SKM-1 (cell line): ENCODE results near the gene FSTL4.

ENCODE experiments used
- DNase-seq: peaks from one replicate; lab custom pipeline; 2025; ENCODE audit not compliant: unreplicated experiment; lab: John Stamatoyannopoulos, UW

Gene FSTL4

DNA sequence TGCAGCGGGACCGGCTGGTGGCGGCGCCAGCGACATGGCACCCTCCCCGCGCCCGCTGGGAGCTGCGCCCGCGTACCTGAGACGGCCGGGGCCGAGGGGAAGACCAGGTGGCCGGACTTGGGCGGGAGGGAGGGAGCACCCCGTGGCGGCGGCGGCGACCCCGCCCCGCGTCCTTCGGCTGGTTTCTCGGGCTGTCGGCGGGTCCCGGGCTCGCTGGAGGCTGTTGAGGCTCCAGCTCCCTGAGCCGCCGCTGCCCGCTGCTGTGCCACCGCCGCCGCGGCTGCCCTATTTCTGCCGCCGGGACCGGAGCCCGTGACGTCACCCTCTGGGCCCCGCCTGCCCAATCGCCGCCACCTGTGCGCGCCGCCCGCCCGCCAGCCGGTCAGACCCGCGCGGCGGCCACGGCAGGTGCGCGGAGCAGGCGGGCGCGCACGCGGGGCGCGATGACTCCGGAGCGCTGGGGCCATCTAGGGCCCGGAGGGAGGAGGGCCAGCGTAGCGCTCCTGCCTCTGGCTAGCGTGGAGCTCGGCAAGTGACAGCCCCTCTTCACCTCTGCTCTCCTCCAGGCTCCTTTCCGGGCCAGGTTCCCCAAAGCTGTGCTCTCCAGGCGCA is at the start of gene FSTL4:
Gene FSTL4, minus strand, starts transcription at position 293 of the 612 bp plus-strand sequence.
- no peak for DNase-seq

DNA sequence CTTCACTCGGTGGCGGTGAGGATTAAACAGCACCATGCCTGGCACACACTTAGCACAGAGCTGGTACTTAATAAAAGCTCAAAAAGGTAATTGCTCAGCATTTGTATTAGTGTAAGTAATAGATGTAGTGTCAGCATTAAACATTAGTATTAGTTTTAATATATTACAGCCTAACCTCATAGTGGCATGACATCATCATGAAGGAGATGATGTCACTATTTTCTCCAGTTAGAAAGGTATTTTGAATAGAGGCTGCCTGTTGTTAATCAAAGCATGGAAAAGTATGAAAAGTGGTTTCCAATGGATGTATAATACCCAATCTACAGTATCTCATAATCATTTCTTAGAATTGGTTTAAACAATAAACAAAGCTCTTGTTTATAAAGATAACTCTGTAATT is 49.0 kb upstream of the FSTL4 start:
- no peak for DNase-seq

DNA sequence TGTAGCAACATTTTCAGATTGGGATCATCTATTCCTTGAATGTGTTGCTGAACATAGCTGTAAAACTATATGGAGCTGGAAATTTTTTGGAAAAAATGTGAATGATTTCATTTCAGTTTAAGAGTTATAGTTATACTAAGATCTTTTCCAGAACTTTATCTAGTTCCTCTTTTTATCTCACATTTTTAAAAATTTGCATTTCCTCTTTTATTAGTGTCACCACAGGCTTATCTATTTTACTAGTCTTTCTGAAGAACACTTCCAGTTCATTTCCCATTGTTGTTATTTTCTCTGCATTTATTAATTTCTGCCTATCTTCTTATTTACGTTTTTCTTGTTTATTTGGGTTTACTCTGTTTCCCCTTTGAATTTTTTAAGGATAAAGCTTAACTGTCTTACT is 46.0 kb upstream of the FSTL4 start:
- DNase-seq, result no peak

DNA sequence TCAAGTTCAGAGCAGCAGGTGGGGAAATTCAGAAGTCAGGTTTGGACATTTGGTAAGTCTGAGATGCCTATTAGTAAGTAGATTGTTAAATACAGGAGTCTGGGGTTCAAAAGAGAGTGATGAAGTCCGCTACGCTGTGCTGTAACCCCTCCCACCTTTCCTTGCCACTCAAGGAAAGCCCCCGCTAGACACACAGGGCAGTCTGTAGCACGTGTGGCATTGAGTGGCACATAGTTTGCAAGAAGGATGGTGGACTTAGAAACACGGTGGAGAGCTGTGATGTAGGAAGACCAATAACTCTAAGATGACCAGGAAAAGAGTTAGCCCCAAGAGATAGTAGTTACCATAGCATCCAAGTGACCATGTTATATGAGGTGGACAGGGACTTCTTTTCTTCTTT is 44.7 kb upstream of the FSTL4 start:
- DNase-seq, result no peak

DNA sequence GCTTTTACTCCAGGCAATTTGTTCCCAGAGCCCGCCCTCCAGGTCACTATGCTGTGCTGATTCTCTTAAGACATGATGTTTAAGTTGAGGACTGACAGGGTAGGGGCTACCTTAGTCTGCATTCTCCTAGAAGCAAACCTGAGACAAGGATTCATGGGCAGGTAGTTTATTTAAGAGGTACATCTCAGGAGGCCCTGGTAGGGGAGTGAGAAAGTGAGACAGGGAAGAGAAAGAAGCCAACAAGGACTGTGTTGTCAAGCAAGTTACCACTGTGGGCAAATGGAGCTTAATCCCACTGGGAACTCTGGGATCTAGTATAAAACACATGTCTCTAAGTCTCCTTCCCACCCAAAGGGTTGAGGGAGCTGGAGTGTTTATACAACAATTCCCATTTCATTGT is 43.6 kb upstream of the FSTL4 start:
- DNase-seq, result no peak

DNA sequence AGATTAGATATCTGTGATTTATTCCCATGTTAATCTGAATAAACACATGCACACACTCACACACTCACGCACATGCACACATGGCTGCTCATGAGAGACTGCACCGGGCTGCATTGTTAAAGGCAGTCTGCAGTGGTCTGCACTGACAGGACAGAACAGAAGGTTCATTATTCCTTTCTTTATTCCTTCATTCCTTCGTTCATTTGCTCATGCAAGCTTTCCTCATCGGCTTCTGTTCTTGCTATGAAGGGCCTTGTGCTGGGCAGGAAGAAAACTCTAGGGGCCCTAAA is 41.4 kb upstream of the FSTL4 start:
- no peak for DNase-seq

DNA sequence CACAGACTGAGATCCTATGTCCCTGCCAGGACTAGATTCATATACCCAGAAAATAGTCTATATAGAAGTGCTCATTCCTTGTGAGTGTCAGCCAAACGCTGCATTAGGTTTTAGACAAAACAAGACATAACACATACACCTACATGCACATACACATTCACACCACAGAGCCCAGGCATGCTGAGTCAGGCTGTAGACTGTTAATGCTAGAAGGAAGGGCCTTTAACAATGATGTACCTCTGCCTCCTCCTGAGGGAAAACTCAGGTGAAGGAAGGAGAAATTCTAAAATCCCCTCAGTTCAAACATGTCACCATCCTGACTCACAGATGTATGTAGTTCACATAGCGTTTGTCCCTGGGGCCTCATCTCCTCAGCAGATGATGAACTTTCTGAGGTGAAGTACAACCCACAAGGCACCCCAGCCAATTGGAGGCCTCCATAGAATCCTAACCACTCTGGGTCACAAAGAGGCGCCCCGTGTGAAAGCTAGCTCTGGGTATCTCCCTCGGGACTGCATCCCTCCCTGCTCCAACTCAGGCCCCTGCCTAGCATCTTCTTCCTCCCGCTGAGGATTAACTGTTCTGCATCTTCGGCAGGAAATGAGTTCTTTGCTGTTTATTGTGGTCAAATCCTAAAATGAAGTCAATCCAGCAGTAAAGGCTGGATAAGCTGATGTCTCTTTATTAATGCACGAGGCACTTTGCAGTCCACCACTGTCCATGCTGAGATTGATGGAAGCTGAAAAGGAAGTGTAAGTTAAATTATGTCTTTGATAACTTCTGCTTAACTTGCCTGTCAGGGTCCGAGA is 40.8 kb upstream of the FSTL4 start:
- no peak for DNase-seq

DNA sequence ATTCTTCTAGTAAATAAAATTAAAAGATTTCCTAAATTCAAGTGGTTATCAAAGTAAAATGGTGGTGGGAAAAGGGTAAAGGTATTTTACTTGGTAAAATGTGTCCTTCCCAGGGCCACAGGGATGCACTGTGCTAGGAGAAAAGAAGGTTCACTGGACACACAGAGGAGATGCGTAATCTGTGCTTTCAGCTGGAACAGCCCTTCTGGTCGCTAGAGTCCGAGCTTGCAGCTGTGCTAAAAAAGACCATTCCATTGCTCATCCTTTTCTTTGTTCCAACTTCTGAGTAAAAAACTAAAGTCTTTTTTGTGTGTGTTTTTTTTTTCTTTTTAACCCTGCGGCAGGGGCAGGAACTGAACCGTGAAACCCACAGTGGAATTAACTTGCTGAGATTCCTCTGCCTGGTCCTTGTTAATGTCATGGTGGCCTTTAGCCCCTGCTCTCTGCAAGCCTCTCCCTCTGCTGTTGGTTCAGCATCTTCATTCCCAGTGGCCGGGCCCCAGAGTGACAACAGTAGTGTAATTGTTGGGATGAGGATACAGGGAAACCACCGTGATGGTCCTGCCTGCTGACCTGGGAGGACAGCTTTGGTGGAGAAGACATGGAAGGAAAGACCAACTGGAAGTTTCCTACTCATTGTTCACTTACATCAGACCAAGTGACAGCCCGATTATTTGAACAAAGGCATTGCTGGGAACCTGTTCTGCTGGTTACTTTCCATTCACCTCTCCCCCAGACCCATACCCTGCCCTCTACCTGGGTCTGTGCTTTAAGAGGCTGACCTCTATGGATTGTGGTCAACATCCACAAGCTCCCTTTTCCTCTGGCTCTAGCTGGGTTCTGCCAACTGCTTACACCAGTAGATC is 31.9 kb upstream of the FSTL4 start:
- no peak for DNase-seq

DNA sequence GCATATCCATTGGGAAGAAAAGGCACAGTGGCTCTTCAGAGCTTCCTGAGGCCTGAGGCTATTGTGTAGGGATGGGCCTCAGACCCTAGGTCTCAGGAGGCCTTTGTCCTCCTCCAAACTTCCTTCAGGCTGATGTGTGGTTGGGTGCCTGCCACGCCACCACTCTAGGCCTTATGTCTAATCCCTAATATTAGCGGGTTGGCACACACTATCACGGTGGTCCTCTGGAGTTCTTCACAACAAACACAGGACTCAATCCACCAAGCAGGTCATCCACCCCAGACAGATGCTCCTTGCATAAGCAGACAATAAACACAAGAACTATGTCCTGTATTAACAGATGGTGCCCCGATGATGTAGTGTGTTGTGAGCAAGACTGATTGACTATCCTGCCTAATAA is 31.0 kb upstream of the FSTL4 start:
- no peak for DNase-seq

DNA sequence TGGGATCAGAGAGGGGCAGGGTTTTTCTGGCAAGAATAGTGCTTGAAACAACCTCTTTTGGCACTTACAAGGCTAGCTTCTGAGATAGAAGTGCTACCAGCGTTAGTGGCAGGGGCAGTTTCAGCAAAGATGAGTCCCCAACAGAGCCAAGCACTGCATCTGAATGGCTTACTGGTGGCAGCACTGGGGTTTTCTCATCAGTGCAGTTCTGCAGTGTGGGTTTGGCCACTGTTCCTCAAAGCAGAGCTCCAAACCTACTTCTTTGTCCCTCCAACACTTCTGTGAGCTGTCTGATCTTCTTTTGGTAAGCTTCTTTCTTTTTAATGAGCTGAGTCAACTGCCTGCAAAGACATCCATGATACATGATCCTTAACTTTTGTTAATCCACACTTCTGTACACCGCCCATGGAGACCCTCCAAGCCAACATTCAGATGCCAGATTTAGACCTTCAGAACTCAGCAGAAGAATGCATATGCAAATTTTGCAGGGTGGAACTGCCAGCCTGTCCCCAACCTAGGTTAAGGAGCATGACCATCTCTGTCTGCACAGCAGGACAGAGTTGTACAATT is 29.9 kb upstream of the FSTL4 start:
- DNase-seq, result no peak

DNA sequence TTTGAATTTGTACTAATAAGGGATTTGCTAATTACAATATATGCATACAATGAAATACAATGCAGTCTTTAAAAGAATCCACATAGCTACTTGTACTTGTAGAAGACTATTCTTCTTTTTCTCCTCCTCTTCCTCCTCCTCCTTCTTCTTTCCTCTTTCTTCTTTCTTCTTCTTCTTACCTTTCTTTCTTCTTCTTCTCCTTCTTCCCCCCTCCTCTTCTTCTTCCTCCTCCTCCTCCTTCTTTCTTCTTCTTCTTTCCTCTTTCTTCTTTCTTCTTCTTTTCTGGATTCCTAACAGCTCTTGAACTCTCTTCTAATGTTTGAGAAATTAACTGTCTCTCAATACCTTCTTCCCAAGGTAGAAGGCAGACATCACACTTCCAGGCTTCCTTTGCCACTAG is 29.3 kb upstream of the FSTL4 start:
- DNase-seq, result no peak

DNA sequence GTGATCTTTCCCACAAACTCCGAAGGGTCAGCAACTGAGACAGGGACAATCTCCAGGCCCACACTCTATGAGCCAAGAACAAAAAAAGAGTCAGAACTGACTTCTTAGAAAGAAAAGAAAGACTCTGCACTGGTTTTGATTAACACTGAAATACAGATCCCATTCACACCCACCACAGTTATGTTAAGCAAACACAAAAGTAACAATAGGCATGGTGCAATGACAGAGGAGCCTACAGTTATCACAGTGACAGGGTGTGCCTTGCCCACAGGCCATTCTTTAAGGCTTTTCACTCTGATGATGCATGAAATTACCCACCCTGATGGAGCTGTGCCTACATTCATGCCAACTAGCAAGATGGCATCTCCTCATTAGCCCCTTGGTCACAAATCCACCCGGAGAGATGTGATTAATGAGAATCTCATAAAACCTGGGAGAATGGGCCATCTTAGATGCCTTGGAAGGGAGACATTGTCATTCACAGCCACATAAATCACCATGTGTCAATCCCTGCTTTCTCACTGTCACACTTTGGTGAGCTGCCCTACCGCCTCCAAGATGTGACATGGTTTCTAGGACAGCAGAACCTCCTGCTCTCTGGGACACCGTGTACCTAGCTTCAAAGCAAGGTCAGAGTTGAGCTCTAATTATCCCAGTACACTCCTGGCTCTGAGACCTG is 27.6 kb upstream of the FSTL4 start:
- no peak for DNase-seq

DNA sequence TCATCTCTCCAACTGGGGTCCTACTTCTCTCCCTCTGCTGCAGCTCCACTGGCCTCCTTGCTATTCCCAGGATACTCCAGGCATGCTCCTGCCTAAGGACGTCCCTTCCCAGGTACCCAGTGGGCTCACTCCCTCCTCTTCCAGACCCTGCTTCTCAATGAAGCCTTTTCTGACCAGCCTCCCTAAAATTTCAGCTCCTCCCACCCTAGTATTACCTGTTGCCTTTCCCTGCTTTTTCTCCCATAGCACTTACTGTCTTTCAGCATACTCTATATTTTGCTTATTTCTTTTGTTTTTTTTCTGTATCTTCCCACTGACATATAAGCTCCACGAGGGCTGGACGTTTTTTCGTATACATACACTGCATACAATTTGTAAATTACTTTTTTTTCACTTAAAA is 26.1 kb upstream of the FSTL4 start:
- no peak for DNase-seq

DNA sequence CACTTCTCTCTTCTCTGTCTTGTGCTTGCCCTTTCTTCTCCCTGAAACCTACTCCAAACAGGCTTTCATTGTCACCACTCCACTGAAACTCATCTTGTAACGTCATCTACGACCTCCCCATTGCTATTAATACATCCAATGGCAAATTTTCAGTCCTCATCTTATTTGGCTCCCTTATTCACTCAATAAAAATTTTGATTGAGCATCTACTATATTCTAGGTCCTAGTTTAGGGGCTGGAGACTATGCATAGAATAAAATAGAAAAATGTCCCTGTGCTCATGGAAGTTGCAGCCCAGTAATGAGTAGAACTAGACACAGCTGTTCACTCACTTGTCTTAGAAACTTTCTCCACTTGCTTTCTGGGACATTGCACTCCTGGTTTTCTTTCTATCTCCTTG is 24.9 kb upstream of the FSTL4 start:
- DNase-seq, result no peak

DNA sequence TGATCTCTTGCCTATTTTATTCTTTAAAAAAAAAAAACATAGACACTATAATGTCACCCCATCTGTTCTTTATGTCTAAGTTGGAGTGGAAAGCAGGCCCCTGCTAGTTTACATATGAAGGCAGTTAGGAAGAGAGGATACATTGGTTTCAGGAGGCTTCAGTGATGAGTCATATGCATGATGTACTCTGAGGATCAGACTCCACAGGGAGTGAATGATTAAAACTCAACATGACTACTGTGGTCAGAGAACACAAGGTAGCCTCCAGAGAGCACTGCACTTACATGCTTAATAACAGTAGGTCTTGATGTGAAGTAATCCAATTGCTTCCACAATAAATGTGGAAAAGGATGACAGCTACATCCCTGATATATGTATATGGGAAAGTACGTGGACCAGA is 22.7 kb upstream of the FSTL4 start:
- no peak for DNase-seq

DNA sequence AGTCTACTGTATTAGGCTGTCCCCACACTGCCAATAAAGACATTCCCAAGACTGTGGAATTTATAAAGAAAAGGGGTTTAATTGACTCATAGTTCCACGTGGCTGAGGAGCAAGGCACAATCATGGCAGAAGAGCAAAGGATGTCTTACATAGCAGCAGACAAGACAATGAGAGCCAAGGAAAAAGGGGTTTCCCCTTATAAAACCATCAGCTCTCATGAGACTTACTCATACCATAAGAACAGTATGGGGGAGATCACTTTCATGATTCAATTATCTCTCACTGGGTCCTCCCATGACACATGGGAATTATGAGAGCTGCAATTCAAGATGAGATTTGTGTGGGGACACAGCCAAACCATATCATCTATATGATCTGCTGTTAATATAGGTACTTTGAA is 14.8 kb upstream of the FSTL4 start:
- no peak for DNase-seq

DNA sequence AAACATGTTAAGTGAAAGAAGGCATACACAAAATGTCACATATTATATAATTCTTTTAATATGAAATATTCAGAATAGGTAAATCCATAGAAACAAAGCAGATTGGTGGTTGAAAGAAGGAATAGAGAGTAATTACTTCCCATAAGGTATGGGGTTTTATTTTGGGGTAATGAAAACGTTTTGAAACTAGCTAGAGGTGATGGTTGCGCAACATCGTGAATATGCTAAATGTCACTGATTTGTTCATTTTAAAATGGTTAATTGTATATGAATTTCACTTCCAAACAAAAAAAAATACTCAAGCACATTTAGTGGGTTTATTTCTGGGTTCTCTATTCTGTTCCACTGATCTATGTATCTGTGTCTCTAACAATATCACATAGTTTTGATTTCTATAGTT is 12.0 kb upstream of the FSTL4 start:
- DNase-seq, result no peak

DNA sequence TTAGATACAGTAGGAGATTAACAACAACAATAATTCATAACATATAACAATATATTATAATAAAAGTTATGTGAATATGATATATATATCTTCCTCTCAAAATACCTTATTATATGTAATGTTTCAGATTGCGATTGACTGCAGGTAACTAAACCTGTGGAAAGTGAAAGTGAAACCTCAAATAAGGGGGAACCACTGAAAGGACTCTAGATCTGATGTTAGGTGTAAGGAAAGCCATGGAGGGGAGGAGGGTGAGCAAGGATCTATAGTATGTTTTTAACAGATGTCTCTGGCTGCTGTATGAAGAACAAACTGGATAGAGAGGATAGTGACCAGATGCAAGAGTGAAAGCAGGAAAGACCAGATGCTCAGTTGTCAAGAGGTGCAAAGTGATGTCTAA is 5.8 kb upstream of the FSTL4 start:
- DNase-seq, result no peak

DNA sequence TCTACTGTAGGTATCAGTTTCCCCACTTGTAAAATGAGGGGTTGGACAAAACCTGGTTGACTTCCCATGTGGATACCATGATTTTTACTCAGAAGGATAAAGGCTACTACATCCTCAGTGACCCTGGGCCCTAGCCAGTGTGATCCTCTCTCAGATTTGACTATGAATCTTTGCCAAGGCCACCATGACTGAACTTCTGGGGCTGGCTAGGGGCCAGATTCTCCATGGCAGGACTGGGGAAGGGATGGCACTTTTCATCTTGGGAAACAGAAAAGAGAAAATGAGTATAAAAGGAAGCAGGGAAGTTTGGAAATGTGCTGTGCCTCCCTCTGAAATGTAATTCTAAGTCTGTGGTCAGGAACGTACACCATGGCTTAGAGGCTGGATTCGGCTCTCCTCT is 1.4 kb upstream of the FSTL4 start:
- DNase-seq, result no peak

DNA sequence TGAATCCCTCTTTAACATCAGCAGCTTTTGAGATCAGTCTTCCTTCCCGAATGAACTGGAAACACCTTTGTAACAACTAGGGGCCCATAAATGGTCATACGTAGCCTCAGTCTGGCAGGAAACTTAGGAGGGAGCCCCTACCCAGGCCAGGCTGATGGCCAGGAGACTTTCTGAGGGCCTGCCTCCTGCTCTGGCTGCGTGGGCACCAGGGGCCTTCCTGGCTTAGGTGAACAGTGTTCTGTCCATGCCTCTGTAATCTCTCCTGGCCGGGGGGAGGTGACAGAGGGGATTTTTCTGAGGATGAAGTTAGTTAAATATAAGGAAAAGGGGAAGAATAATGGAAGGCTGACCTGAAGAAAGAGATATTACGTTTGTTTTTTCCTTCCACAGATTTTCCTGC is 843 bp upstream of the FSTL4 start:
- DNase-seq, result no peak
